GM19452 (cell line): ENCODE data around the gene IQGAP1.

ENCODE experiments used
- ATAC-seq: cut with Tn5 transposase; IDR thresholded peaks from one replicate; pipeline ENCODE4 v1.9.1; 2021; ENCODE audit not compliant: unreplicated experiment

The IQGAP1 gene

GRCh38 chr15:90375071-90375470 is 13.0 kb upstream of the IQGAP1 start:
- no peak for ATAC-seq

GRCh38 chr15:90376789-90377188 is 11.3 kb upstream of the IQGAP1 start:
- ATAC-seq: no peak

- no peak for ATAC-seq
These were observed 8.8 kb upstream of the IQGAP1 start for GRCh38 chr15:90379263-90379662.

GRCh38 chr15:90381515-90381914 is 6.5 kb upstream of the IQGAP1 start:
- no peak for ATAC-seq

- no peak for ATAC-seq
These were observed 5.7 kb upstream of the IQGAP1 start for GRCh38 chr15:90382320-90382719.

GRCh38 chr15:90386221-90386620 is 1.8 kb upstream of the IQGAP1 start:
- ATAC-seq: no peak

GRCh38 chr15:90388462-90389380 is 679 bp downstream of the IQGAP1 start:
- peak; percentile 43 for ATAC-seq

GRCh38 chr15:90389513-90389912 is 1.5 kb downstream of the IQGAP1 start:
- ATAC-seq: no peak

- ATAC-seq: no peak
These were observed 5.0 kb downstream of the IQGAP1 start for GRCh38 chr15:90393040-90393439.

GRCh38 chr15:90394074-90394473 is 6.0 kb downstream of the IQGAP1 start:
- ATAC-seq: no peak

- no peak for ATAC-seq
These were observed 6.9 kb downstream of the IQGAP1 start for GRCh38 chr15:90394748-90395442.

- ATAC-seq: no peak
These were observed 8.3 kb downstream of the IQGAP1 start for GRCh38 chr15:90396321-90396720.

GRCh38 chr15:90400005-90400758 is 12.1 kb downstream of the IQGAP1 start:
- no peak for ATAC-seq

GRCh38 chr15:90400759-90401314 is 12.8 kb downstream of the IQGAP1 start:
- ATAC-seq: peak; percentile 98

- ATAC-seq: no peak
These were observed 13.5 kb downstream of the IQGAP1 start for GRCh38 chr15:90401495-90401894.

- ATAC-seq: no peak
These were observed 14.2 kb downstream of the IQGAP1 start for GRCh38 chr15:90402223-90402622.

GRCh38 chr15:90402767-90403166 is 14.7 kb downstream of the IQGAP1 start:
- no peak for ATAC-seq

GRCh38 chr15:90405055-90405607 is 17.1 kb downstream of the IQGAP1 start:
- no peak for ATAC-seq

GRCh38 chr15:90407336-90407735 is 19.3 kb downstream of the IQGAP1 start:
- no peak for ATAC-seq

GRCh38 chr15:90407871-90408317 is 19.9 kb downstream of the IQGAP1 start:
- ATAC-seq: no peak

- ATAC-seq: no peak
These were observed 20.6 kb downstream of the IQGAP1 start for GRCh38 chr15:90408657-90409056.
